ENCODE data around the gene PREPL.

PREPL gene

DNA sequence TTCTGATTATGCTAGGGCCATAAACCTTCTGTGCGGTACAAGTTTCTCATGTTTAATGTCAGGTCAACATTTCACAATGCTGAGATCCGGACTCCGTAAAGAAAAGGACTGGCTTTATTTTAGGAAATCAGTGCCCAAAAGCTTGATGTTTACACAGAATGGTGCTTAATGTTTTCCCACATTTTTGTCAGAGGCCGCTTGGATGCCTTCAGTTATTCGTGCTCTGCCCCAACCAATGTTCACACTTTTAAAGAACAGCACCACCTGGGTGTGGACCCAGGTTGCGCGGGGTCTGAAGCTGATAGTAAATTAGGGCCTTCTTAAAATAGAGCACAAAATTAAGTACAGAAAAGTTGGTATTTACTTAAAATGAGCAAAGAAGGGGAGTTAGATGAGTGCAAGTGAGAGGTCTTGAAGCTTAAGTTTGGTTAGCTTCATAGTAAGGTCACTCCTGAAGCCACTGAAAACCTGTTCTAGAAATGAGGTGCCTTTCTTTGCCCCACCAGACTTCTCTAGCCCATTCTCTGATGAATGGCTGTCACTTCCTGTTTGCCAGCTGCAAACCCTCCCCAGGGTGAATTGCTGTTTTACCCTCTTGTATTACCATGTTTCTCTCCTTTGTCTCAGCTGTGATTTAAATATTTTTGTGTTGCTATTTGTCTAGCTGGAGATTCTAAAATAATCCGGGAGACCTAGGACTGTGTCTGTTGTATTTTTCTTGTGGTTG, 65.5 kb downstream of the PREPL start:
- DNase-seq (ENCODE audit: low read depth), result no peak

DNA sequence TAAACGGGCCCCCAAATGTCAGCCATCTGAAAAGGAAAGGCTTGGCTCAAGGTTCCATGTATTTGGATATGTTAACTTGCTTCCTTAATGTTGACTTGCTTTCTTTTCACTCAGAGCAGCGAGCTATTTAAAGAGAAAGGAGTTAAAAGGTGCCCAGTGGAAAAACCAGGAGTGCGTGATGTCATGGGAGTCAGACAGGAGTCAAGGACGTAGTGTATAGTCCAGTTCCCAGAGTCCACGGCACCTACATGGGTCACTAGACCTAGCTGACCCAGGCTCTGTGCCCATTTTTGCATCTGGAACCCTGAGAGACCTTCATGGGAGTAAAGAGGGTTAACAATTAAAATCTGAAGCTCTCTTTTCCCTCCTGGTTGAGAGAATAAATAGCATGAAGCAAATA, 66.2 kb downstream of the PREPL start:
- DNase-seq (ENCODE audit: low read depth), result no peak

DNA sequence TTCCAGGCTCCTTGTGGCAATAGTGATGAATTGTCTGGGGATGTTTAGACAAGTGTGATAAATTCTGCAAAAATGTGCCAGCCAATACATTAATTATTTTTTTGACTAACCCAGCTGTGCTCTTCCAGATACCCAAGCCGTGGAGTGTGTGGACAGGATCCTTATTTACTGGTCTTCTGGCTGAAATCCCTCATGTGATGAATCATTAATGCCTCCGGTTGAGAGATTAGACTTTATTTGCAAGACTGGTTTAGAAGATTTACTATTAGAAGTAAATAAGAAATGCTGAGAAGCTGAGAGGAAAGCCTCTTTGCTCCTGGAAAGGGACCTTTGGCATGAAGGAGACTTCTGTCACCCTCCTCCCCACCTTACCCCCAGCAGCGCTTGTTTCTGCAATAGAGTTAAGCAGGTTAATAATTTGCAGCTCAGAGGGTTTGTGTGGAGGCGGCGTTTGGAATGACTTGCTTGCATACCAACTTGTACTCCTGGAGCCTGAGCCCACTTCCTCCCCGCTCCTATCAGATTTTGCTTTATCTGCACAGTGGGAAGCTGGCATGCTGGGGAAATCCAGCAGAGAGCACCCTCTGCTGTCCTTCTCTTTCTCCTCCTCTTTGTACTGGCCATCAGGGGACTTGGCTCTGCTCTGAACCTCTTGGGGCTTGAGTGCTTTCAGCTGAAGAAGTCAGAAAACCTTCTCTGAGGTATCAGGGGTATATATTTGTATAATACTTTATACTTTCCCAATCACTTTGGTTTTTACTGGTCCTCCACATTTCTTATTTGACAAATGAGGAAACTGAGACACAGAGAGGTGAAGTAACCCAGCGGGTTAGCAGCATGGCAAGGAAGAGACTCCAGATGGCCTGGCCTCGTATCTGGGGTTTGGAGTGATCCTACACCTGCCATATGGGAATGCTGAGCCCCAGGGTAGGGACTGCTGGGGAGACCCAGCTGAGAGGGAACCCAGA, 69.7 kb downstream of the PREPL start:
- DNase-seq (ENCODE audit: low read depth), result peak; percentile 24

- no peak for DNase-seq (ENCODE audit: low read depth)
These were observed 71.0 kb downstream of the PREPL start for GRCh38 chr2:44290261-44290660.

DNA sequence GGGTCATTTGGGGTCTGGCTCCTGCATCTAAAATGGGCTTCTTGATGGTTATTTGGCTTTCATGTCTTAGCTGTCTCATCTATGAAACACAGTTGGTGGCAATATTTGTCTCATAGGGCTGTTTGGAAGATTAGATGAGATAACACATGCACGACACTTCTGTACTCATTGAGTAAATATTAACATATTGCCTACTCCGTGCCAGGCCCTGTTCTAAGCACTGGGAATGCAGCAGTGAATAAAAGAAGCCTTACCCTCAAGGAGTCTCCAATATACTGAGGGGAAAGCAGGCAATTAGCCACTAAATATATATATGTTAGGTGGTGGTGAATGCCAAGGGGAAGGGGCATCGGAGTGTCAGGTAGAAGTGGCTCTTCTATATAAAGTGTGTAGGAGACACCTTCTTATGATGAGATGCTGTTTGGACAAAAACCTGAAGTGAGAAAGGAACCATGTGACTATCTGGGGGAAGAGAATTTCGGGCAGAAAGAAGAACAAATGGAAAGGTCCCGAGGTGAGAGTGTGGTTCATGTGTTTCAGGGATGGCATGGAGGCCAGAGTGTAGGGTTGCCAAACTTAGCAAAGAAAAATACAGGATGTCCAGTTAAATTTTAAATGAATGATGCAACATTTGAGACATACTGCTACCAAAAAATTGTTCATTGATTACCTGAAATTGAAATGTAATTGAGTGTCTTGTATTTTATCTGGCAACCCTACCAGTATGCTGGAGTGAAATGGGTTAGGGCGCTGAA, 74.2 kb downstream of the PREPL start:
- DNase-seq (ENCODE audit: low read depth), result no peak

DNA sequence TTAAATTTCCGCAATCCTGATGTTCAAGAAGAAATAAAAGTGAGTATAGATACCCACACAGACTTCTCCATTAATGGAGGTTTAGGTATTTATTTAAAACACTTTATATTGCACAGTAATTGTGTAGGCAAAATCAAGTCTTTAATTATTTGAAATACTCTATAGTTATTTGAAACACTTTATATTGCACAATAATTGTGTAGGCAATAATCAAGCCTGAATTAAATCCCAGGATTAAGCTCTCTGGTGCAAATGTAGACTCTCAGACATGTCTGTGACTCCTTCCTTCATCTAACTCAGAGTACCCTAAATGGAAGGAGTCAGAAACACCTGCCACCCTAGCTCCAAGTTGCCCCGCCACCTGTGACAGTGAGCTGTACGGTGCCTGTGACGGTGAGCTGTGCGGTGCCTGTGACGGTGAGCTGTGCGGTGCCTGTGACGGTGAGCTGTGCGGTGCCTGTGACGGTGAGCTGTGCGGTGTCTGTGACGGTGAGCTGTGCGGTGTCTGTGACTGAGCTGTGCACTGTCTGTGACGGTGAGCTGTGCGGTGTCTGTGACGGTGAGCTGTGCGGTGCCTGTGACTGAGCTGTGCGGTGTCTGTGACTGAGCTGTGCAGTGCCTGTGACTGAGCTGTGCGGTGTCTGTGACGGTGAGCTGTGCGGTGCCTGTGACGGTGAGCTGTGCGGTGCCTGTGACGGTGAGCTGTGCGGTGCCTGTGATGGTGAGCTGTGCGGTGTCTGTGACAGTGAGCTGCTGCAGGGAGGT, 75.0 kb downstream of the PREPL start:
- DNase-seq (ENCODE audit: low read depth), result no peak

- DNase-seq (ENCODE audit: low read depth), result no peak
These were observed 76.1 kb downstream of the PREPL start for GRCh38 chr2:44285174-44285573.

DNA sequence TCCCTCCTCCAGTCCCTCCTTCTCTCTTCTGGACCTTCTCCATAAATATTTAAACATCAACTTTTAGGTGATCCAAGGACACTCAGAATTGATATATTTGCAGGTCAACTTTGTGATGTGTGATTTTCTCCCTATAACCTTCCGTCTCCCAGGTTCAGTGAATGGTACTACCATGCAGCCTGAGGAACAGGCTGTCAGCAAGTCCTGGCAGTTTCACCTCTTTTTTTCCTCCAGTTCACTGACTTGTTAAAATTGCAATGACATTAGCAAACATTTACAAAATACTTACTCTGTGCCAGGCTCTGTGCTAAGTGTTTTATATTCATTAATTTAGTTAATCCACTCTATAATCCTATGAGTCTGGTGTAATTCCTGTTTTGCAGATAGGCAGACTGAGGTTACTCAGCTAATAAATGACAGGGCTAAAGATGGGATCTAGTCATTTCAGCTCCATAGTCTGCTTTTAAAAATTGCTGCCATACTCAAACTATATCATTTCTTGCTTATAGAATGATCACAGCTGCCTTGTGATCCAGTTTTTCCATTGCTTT, 78.1 kb downstream of the PREPL start:
- DNase-seq (ENCODE audit: low read depth), result no peak

GRCh38 chr2:44280869-44281268, 80.4 kb downstream of the PREPL start:
- no peak for DNase-seq (ENCODE audit: low read depth)

- DNase-seq (ENCODE audit: low read depth), result no peak
These were observed 83.8 kb downstream of the PREPL start for GRCh38 chr2:44277541-44277940.

GRCh38 chr2:44275927-44276303, 85.4 kb downstream of the PREPL start:
- DNase-seq (ENCODE audit: low read depth), result no peak

- DNase-seq (ENCODE audit: low read depth), result no peak
These were observed 87.7 kb downstream of the PREPL start for GRCh38 chr2:44273596-44273995.

DNA sequence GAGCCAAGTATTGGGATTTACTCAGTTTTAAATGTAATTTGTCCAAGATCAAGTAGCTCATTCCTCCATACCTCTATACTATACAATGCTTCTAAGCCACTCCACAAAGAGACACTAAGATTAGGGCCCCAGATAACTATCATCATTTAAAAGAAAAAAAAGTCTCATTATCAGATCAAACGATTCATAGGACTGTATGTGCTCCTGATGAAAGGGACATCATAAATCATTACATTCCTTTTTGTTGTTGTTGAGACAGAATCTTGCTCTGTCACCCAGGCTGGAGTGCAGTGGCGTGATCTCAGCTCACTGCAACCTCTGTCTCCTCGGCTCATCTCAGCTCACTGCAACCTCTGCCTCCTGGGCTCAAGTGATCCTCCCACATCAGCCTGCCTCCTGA, 88.2 kb downstream of the PREPL start:
- no peak for DNase-seq (ENCODE audit: low read depth)

GRCh38 chr2:44271296-44271695, 90.0 kb downstream of the PREPL start:
- DNase-seq (ENCODE audit: low read depth), result no peak

DNA sequence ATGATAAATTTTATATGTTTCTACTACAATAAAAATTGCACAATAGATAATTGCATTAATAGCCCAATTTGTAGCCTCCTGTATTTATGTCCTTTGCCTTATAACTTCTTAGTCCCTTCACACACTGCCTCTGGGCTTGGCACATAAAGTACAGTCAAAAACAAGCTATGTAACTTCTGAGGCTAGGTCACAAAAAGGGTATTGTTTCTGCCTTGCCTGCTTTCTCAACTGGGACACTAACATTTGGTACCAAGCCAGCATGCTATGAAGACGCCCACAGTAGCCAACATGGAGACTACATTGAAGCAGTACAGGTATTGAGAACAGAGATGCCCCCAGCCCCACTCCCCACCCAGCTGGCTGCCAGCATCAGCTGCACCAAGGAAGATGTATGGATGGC, 91.5 kb downstream of the PREPL start:
- no peak for DNase-seq (ENCODE audit: low read depth)

DNA sequence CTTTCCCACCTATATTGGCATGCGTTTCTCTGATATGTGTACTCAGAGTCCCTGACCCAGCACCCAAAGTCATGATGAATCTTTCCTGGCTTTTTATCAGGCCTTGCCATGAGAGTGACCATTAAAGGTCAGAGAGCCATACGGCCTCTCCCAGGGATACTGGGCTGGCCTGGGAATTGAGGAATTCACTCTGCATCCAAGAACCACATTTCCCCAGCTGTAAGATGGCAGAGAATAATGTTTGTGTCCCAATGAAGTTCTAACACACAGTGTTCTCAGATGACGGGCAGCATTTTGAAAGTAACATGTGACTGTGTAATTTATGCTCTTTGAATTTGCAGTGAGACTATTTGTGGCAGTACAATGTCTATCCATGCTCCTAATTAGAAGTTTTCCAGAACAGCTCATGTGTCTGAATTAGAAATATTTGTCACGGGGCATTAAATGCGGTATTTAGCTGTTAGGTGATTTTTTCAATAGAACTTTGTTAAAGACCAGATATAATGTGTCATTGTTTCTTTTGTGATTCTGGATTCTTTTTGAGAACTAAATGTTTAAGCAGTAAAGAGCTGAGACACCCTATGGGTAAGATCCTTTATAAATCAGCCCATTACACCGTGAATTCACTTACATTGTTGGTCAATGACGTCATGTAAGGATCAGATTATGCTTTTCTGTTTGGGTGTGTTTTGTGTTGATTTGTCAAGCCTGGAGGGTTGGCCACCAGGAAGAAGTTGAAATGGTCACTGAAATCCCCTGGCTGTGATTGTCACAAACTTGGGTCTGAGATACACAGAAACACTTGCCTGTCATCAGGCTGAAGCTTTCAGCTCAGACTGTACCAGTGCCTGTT, 93.3 kb downstream of the PREPL start:
- DNase-seq (ENCODE audit: low read depth), result no peak

Measured in CMK (cell line).